Measurements from ENCODE around the gene TUBA4B.
A peak's percentile ranks its signal among the peaks of the same experiment; 100 is the strongest.

Gene TUBA4B

DNA sequence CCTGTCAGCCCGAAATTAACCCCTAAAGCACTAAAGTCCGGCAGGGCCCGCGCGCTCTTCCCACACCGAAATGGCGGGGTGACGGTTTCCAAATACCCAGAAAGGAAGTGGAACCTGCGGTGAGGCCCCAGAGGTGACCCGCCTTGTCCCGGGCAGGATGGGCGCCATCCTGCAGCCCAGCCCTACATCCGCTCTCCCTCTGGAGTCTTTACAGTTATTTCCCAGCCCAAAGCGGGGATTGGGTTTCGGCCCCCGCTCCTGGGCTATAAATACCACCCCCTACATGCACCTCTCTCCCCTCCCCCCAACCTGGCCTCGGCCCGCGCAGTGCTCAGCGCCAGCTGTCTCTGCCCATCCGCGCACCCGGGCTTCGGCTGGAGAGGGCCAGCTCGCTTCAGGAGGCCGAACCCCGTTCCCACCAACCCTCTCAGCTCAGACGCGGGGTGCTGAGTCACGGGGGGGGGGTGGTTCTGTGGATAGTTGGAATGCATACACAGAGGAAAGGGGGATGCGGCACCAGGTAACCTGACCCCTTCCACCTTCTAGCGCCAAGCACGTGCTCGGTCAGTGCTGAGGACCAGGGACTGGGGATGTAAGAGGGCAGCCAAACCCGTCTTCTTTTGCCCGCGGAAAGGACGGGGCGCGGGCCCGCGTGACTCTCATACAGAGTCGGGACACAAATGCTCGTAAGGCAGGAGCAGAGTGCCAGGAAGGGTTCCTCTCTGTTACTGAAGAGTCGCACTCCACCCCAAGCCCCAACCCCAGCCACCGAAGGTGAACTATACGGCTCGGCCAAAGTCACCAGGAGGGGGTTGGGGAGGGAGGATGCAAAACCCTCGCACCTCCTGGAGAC lies at the start of gene TUBA4B:
Gene TUBA4B (plus strand): TSS at position 344 of the 853 bp plus-strand sequence. CDS start 165 bp downstream, at position 509.
- no peak for DNase-seq

DNA sequence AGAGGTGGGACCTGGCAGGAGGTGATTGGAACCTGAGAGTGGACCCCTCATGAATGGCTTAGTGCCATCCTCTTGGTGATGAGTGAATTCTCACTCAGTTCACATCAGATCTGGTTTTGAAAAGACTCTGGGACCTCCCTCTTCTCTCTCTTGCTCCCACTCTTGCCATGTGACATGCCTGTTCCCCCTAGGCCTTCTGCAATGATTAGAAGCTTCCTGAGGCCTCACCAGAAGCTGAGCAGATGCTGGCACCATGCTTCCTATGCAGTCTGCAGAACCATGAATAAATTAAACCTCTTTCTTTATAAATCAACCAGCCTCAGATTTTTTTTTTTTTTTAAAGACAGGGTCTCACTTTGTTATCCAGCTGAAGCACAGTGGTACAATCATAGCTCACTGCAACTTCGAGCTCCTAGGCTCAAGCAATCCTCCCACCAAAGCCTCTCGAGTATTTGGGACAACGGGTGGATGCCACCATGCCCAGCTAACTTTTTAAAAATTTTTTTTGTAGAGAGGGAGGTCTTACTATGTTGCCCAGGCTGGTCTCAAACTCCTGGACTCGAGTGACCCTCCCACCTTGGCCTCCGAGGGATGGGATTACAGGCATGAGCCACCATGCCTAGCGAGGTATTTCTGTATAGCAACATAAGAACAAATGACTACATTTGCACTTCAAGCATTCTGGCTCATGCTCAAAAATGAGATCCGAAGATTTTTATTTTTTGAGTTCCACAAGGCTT lies 48.4 kb upstream of the TUBA4B start:
- DNase-seq = no peak

GRCh38 chr2:219205165-219205538 lies 47.9 kb upstream of the TUBA4B start:
- no peak for DNase-seq

DNA sequence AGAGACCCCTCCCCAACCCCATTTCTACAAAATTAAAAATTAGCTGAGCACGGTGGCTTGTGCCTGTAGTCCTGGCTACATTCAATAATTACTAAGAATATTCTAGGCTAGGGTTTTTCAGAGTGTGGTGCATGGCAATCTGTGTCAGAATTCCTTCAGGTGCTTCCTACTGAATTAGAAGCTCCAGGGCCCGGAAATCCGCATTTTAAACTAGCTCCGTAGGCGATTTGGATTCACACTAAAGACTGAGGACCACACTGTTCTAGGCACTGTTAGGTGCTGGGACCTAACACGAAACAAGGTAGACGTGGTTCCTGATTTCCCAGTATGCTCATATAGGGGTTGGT lies 47.1 kb upstream of the TUBA4B start:
- DNase-seq = no peak

DNA sequence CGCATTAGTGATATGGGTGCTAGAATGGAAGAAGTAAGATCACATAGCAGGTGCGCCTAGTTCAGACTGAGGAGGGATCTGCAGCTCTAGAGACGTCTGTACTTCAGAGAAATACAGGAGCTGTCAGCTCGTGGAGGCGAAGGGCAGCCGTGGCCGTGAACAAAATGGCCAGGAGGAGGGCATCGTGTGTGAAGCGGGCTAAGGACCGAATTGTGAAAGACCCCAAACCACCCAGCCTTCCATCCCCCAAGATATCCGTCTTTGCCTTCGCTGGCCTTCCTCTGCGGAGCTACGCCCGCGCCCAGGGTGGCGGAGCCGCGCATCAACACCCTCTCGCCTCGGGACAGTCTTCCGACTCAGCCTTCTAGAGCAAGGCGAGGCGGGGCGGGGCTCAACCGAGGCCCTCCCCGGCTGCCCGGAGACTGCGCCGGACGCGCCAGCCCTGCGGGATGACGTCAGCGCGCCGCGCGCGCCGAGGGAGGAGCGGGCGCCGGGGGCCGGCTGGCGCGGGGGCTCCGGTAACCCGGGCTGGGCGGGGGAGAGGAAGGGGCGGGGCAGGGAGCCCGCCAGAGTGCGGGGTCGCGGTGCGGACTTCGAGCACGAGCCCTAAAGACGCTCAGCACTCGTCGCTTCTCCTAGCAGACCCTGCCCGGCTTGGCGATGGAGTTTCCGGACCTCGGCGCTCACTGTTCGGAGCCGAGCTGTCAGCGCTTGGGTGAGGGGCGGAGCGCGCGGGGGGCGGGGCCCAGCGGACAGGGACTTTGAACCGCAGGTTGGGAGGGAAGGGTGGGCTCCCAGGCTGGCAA lies 46.5 kb upstream of the TUBA4B start, which contains the start of gene ZFAND2B:
Gene ZFAND2B (plus strand): TSS at position 455 of the 806 bp plus-strand sequence. CDS start 206 bp downstream, at position 661.
- DNase-seq = peak; percentile 93

GRCh38 chr2:219207134-219207883 lies 45.7 kb upstream of the TUBA4B start:
- DNase-seq = no peak

DNA sequence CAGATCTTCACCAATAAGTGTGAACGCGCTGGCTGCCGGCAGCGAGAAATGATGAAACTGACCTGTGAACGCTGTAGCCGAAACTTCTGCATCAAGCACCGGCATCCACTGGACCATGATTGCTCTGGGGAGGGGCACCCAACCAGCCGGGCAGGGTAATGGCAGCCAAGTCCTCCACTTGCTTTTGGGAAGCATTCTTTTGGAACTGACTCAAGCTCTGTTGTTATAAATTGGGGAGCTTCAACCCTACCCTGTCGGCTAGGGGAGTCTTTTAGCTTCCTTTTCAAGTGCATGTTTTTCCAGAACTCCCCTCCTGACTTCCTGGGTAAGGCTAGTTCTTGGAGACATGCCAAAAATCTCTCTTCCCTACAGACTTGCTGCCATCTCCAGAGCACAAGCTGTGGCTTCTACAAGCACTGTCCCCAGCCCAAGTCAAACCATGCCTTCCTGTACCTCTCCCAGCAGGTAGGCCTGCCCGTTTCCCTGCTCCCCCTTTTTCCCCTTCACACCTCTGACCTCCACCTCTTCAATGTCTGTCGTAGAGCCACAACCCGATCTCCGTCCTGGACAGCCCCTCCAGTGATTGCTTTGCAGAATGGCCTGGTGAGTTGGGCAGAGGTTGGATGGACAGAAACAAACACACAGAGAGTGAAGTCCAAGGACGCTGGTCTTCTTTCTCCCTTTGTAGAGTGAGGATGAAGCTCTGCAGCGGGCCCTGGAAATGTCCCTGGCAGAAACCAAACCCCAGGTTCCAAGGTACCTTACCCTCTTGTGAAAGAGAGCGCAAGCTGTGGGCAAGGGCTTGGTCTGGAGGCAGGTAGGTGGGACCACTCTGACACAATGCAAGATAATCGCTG lies 44.9 kb upstream of the TUBA4B start:
- no peak for DNase-seq

DNA sequence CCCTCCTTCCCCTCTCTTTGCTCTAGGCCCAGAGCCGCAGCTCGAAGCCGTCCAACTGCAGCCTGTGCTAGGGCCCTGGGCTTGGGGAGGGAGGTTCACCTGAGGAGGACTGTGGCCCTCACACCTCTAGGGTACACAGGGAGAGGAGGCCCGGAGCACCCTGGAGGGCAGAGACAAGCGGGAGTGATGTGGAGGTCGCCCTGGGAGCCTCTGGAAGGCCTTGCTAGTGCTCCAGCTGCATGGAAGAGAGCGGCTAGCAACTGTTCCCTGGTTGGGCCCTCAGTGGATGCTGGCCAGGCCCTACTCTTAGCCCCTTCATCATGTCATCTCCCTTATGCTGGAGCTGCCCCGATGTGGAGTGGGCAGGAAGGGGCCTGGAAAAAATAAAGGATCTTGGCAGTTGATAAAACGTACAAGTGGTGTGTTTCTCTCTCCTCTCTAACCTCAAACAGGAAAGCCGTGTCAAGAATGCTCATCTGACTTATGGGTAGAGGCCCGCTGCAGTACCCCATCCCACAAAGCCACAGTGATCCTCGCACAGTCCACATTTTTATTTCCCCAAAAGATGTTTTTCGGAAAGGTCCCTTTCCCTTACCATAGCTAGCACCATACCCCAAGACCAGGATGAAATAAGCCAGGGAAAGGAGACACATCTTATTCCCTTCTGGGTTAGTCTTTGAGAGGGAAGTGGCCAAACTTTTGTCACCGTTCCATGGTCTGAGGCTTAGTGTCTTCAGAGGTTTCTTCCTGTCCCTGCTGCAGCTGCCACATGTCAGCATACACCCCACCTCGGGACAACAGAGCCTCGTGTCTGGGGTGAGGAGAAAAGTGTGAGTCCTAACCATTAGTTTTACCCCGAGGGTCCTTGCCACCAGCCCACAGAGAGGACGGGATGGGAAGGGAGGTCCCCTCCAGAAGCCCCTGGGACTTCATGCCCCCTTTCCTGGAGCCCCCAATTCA lies 43.5 kb upstream of the TUBA4B start:
- DNase-seq = no peak

DNA sequence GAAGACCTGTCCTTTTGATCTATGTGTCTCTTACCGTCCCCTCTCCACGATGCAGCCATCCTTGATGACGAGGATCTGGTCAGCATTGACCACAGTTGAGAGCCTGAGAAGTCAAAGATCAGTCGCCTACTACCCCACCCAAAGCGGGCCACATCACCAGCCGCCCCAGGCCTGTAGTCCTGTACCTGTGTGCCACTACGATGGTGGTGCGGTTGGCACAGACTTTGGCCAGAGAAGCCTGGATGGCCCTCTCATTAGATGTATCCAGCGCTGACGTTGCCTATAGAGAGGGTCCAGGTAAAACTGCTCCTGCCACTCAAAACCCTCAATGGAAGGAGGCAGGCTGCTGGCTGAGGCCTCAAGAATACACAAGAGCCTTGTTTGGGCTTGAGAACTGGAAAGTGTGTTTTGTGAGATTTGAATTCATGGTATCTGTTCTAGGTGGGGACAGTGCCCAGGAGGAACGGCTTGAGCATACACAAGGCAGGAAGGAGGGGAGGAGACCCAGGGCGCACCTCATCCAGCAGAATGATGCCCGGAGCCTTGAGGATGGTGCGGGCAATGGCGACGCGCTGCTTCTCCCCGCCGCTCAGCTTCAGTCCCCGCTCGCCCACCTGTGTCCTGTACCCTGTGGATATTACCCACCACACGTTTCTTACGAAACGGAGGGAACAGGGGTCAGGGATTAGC lies 42.7 kb upstream of the TUBA4B start:
- no peak for DNase-seq

DNA sequence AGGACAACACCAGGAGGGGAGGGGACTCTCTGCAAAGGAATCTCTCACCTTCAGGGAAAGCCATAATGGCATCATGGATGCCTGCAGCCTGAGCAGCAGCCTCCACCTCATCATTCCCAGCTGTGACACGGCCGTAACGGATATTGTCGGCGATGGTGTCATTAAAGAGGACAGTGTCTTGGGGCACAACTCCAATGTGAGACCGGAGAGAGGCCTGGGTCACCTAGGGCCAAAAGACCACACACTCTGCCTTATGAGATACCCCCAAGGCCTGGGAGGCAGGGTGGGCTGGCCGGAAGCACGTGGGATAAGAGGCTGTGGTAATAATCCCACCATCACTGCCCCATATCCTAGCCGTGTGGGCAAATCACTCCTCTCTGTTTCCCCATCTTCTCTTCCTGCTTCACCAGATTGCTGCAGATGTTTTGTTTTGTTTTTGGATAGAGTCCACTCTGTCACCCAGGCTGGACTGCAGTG lies 42.1 kb upstream of the TUBA4B start:
- no peak for DNase-seq

GRCh38 chr2:219213026-219213415 lies 40.0 kb upstream of the TUBA4B start:
- DNase-seq = no peak

- no peak for DNase-seq
Observed at GRCh38 chr2:219213486-219214071, 39.5 kb upstream of the TUBA4B start.

DNA sequence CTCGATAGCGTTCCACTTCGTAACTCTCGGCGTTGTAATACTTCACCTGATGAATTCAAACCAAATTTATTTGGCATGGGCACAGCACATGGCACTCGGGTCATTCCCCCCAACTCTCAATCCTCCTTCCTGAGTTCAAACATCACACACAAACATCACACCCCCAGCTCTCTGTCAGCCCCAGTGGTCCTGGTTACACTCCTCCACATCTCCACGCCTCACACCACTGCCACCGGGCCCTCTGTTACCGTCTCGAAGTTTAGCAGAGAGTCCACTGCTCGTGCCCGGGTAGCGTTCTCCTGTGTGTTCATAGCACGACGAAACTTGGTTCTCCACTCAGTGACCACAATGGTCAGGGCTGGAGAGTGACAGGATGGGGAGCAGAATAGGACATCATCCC lies 38.9 kb upstream of the TUBA4B start:
- no peak for DNase-seq

- no peak for DNase-seq
Observed at GRCh38 chr2:219214786-219215185, 38.3 kb upstream of the TUBA4B start.

DNA sequence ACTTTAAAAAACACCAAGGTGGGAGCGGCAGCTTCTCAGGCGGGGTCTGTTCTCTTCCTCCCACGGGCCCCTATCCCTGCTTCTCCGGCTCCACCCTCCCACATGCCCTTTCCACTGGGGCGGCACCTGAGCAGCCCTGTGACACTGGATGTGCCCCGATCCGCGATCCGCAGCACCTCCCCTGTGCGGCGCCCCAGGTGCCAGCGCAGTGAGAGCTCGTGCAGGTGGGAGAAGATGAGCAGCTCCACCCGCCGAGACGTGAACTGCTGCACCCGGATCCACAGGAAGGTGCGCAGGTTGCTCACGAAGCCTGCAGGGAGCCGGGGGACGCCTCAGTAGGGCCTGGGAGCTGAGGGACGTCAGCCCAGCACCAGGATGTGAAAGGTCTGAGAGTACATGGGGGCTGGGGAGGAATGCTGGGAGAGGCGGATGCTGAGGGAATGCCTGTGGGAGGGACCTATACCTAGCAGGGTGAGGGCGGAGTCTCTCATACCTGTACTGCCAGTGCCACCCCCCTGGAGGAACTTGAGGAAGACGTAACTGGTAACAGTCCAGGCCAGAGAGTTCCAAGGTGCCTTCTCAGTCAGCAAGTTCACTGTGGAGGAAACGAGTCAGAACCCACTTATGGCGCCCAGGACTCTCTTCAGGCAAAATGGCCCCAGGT lies 37.0 kb upstream of the TUBA4B start:
- no peak for DNase-seq

DNA sequence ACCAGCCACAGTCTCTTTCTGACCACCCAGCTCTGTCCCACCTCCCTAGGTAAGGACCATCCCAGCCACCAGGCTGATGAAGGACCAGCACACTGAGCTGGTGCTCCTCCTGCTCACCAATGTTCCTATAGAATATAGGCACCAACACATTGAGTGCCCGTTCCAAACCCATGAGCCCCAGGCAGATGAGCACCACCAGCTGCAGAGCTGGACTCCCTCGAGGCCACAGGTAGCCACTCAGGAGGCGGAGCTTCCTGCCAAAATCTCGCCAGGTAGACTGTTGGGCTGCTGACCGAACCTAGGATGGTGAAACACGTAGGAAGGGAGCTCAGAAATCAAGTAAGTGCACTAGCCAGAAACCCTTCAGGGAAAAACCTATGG lies 36.5 kb upstream of the TUBA4B start:
- DNase-seq = no peak

- DNase-seq = no peak
Observed at GRCh38 chr2:219218217-219218731, 34.8 kb upstream of the TUBA4B start.
